Astrocyte of the spinal cord (primary cell): ENCODE measurements around the gene DHRS9.

ENCODE experiments used
- DNase-seq: peaks from one replicate; pipeline ENCODE4 v3.0.0; 2011; ENCODE audit warnings: low read depth, low spot score
- H3K4me3 ChIP-seq: 2 replicates; pipeline ENCODE4 v1.5.1; 2011; ENCODE audit warnings: low read depth, mild to moderate bottlenecking, low read length, moderate library complexity
- in situ Hi-C: cut with HindIII; loops from 2 replicates; pipeline ENCODE4 v1.10.0; 2017; ENCODE audit warnings: low sequenced_read_pairs
- TF ChIP-seq, protein P1 (sequence below): IDR thresholded peaks from 2 replicates; pipeline ENCODE4 v1.5.1; 2012; ENCODE audit warnings: low read depth, mild to moderate bottlenecking, low read length, inconsistent platforms

DHRS9 gene

DNA sequence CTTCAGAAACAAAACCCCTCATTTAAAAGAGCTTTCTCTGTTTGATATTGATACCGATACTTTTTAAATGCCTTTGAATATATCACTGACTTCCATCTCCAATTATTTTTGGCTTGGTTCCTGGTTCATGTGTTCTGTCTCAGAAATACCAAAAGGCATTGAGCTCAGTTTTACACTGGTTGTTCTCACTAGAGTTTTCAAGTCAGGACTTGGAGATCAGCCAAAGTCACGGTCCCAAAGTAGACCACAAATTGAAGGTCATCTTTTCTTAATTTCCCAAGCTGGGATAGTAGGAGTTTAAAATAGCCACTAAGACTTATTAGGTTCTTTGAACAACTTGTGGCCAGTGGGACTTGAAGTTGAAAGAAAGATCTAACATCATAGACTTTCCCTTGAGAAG, 24.2 kb downstream of the DHRS9 start:
- H3K4me3 ChIP-seq, result no peak overlapping the region
- in situ Hi-C loops, result no loop called here
- TF ChIP-seq, protein P1, sequence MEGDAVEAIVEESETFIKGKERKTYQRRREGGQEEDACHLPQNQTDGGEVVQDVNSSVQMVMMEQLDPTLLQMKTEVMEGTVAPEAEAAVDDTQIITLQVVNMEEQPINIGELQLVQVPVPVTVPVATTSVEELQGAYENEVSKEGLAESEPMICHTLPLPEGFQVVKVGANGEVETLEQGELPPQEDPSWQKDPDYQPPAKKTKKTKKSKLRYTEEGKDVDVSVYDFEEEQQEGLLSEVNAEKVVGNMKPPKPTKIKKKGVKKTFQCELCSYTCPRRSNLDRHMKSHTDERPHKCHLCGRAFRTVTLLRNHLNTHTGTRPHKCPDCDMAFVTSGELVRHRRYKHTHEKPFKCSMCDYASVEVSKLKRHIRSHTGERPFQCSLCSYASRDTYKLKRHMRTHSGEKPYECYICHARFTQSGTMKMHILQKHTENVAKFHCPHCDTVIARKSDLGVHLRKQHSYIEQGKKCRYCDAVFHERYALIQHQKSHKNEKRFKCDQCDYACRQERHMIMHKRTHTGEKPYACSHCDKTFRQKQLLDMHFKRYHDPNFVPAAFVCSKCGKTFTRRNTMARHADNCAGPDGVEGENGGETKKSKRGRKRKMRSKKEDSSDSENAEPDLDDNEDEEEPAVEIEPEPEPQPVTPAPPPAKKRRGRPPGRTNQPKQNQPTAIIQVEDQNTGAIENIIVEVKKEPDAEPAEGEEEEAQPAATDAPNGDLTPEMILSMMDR, result no peak
- DNase-seq, result peak; percentile 43

DNA sequence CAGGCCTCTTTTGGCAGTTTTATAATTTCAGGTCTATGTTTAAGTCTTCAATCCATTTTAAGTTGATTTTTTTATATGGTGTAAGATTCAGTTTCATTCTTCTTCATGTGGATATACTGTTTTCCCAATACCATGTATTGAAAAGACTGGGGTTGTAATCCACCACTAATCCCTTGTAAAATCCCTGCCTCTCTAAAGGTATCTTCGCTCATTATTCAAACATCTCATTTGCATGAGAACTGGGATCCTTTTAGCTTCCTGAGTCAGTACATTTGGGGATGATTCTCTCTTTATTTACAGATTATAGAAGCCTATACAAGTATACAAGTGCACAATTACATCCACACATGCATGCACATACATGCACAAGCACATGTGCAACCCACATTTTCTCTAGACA, 25.3 kb downstream of the DHRS9 start:
- no peak overlapping the region for H3K4me3 ChIP-seq
- in situ Hi-C loops, result no loop called here
- no peak for DNase-seq
- TF ChIP-seq, protein P1, result no peak

DNA sequence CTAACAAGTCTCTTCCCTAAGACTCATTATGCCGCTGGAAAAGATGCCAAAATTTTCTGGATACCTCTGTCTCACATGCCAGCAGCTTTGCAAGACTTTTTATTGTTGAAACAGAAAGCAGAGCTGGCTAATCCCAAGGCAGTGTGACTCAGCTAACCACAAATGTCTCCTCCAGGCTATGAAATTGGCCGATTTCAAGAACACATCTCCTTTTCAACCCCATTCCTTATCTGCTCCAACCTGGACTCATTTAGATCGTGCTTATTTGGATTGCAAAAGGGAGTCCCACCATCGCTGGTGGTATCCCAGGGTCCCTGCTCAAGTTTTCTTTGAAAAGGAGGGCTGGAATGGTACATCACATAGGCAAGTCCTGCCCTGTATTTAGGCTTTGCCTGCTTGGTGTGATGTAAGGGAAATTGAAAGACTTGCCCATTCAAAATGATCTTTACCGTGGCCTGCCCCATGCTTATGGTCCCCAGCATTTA, 26.3 kb downstream of the DHRS9 start:
- TF ChIP-seq, protein P1, result no peak
- H3K4me3 ChIP-seq, result no peak overlapping the region
- peak; percentile 96 for DNase-seq

DNA sequence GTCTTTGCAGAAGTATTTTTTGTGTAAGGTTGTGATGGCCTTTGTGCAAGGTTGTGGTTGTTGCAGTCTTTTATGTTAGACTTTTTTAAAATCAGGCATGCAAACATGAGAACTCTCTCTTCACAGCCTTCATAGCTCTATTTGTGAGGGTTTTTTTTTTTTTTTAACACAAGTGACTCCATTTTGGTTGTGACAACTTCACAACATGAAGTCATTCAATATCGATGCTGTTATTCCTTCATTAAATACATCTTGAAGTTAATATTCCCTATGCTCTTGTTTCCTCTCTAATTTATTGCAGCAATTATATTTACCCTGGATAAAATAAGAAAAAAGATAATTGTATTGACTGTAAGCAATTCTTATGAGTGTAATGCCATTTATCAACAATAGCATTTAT, 35.5 kb downstream of the DHRS9 start:
- in situ Hi-C loops, result no loop called here
- H3K4me3 ChIP-seq, result no peak overlapping the region
- DNase-seq, result no peak
- TF ChIP-seq, protein P1, result no peak

More for the DNA sequence above, 26.3 kb downstream of the DHRS9 start:
- in situ Hi-C loops, result no loop called here

DNA sequence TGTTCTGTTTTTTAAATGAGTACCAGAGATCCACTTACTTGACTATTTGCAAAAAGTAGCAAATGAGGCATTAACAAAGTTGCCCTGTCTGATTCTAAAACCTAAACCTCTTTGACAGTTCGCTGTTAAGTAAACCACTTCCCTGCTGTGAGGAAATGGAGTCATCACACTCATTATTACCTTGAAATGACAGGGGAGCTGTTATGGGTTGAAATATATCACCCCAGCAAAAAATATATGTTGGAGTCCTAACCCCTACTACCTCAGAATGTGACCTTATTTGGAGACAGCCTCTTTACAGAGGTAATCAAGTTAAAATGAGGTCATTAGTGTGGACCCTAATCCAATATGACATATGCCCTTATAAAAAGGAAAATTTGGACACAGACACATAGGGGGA, 36.1 kb downstream of the DHRS9 start:
- TF ChIP-seq, protein P1, result no peak
- no peak overlapping the region for H3K4me3 ChIP-seq
- in situ Hi-C loops, result no loop called here
- no peak for DNase-seq

DNA sequence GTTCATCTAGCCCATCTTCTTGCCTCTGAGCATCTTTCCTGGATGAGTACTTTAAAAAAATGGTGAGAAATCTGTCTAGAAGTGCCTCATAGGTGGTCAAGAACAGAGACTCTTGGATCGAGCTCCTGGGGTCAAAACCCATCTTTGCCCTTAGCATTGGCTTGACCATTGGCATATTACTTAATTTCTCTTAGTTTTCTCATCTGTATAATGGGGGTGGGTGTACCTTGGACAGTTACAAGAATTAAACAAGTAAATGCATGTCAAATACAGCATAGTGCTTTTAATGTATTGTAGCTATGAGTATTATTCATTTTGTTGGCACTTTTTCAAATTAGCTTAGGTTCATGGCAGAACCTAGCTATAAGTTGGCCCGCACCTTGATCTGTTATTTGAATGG, 36.8 kb downstream of the DHRS9 start:
- no peak overlapping the region for H3K4me3 ChIP-seq
- TF ChIP-seq, protein P1, result no peak
- no peak for DNase-seq
- in situ Hi-C loops, result no loop called here
